AG04449 (cell line): Measurements from ENCODE around the gene PHF20.
"Not testable (repeated sequence)": the region's sequence is repeated elsewhere in the genome, so short reads cannot be mapped to it uniquely, and the experiment has no call there.

ENCODE experiments used
- CTCF ChIA-PET: fragments of 350-600 bp; formaldehyde crosslinking; extraction: SDS; loops from one replicate; lab custom pipeline; 2021; ENCODE audit warnings: antibody characterized with exemption; lab: Yijun Ruan, JAX
- POLR2A ChIA-PET: fragments of 400-600, 350-600 bp; formaldehyde crosslinking; extraction: SDS; loops from one replicate; lab custom pipeline; 2020; ENCODE audit warnings: antibody characterized with exemption, inconsistent platforms; lab: Yijun Ruan, JAX
- DNase-seq: peaks from one replicate; pipeline ENCODE4 v3.0.0-alpha.2; 2010; ENCODE audit warnings: low read depth, low spot score
- H3K4me3 ChIP-seq: 2 replicates; pipeline ENCODE4 v1.5.1; 2011; ENCODE audit warnings: low read depth, mild to moderate bottlenecking, control low read depth, low read length
- TF ChIP-seq, protein P1 (sequence below): IDR thresholded peaks from one replicate; pipeline ENCODE4 v1.5.1; 2011; ENCODE audit warnings: mild to moderate bottlenecking, moderate library complexity, low read length, control low read depth, inconsistent platforms; ENCODE audit not compliant: insufficient read depth; ENCODE audit errors: missing control alignments

Gene PHF20

DNA sequence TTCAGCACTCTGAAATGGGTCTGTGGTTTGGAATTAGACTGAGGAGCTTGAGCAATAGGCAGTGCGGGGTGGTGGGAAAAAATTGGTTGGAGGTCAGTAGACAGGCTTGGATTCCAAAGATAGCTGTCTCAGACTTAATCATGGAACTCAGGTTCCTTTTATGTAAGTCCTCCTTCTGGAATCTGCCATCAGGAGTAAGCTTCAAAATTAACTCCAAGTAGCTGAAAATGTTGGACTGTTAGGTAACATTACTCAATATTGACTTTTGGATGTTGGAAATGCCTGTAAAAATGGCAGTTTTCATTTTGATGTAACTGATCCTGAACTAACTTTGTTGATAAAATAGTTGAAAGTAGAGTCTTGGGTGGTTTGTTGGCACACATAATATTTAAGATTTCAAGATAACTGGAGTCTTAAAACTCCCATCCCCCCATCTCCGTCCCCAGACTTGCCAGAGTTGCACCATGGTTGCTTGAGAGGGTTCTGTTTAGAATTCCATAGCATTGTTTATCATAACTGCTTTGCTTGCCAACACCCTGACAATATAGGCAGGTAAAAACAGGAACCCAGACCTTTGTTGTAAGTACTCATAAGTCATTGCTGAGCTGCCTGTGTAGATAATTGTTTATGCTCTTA is 83.0 kb downstream of the PHF20 start:
- ChIA-PET POLR2A (interaction anchor here (0.8 kb wide), 1 partner anchor 112 kb away, joined by 3 read pairs; the partner anchor contains the start of gene RBM39), CTCF (no interaction called here)
- TF ChIP-seq, protein P1, sequence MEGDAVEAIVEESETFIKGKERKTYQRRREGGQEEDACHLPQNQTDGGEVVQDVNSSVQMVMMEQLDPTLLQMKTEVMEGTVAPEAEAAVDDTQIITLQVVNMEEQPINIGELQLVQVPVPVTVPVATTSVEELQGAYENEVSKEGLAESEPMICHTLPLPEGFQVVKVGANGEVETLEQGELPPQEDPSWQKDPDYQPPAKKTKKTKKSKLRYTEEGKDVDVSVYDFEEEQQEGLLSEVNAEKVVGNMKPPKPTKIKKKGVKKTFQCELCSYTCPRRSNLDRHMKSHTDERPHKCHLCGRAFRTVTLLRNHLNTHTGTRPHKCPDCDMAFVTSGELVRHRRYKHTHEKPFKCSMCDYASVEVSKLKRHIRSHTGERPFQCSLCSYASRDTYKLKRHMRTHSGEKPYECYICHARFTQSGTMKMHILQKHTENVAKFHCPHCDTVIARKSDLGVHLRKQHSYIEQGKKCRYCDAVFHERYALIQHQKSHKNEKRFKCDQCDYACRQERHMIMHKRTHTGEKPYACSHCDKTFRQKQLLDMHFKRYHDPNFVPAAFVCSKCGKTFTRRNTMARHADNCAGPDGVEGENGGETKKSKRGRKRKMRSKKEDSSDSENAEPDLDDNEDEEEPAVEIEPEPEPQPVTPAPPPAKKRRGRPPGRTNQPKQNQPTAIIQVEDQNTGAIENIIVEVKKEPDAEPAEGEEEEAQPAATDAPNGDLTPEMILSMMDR = no peak
- peak; percentile 61 for DNase-seq
- no peak overlapping the region for H3K4me3 ChIP-seq

DNA sequence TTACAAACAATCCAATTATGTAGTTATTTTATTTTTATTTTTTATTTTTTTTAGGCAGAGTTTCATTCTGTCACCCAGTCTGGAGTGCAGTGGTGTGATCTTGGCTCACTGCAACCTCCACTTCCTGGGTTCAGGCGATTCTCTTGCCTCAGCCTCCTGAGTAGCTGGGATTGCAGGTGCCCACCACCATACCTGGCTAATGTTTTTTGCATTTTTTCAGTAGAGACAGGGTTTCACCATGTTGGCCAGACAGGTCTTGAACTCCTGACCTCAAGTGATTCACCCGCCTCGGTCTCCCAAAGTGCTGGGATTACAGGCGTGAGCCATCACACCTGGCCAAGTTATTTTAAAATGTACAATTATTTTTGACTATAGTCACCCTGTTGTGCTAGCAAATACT is 83.8 kb downstream of the PHF20 start:
- DNase-seq, POLR2A ChIA-PET, H3K4me3 ChIP-seq: not testable (repeated sequence)
- CTCF ChIA-PET = interaction anchor here (1.4 kb wide), 1 partner anchor 19 kb away, joined by 3 read pairs; no protein-coding TSS in a partner anchor

DNA sequence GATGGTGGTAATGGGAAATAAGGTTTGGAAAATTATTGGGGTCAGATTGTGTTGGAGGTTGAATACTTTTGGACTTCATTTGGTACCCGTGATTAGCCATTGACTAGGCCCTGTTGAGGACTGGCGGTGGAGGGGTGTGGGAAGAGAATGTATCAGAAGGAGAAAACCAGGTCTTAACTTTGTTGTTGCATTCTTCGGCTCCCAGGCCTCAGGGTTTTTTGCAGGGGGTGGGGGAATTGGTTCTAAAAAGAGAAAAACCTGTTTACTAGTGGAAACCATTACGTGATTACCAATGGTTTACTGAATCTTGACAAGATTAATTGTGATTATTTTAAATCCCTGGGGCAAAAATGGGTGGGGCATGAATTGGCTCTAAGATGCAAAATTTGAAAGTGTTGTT is 85.1 kb downstream of the PHF20 start:
- ChIA-PET CTCF (interaction anchor here (1.4 kb wide), 1 partner anchor 18 kb away, joined by 3 read pairs; no protein-coding TSS in a partner anchor), POLR2A (no interaction called here)
- no peak for DNase-seq
- no peak overlapping the region for H3K4me3 ChIP-seq
- TF ChIP-seq, protein P1 = no peak

DNA sequence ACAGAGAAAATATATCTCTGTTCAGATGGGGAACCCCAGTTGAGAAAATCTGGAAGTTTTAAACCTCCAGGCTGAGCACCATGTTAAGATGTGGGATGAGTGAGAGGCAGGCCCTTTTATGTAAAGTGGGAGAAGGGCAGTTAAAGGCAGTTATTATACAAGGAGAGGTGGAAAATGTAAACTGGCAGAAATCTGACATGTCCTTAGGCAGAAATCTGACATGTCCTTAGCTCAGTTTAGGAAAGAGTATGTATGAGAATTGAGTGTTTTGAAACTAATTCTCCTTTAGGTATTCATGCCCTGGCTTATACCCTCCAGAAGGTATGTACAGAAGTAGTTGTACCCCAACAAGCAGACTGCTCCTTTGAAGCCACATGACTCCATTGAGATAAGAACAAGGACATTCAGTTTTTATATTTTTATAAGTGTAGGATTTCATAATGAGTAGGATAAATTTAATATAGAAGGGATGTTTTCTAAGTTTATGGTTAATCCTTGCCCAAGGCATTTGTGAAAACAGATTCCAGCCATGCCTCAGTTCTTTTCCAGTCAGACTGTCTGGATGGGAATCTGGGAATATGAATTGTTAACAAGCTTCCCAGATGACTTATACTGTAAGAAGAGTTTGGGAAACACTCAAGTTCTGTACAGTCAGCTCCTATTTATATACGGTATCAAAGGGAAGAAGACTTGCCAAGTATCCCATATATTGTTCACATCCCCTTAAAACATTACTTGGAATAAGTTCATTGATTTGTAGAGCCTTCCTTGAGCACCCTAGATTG is 94.8 kb downstream of the PHF20 start:
- ChIA-PET POLR2A (interaction anchor here (0.8 to 2.5 kb wide), 3 partner anchors 9 to 124 kb away, joined by 3 to 18 read pairs (median 8); partner anchors contain the start of gene RBM39), CTCF (interaction anchor here (1.2 kb wide), 1 partner anchor 9 kb away, joined by 4 read pairs; no protein-coding TSS in a partner anchor)
- H3K4me3 ChIP-seq = no peak overlapping the region
- TF ChIP-seq, protein P1 = no peak
- DNase-seq = peak; percentile 91

DNA sequence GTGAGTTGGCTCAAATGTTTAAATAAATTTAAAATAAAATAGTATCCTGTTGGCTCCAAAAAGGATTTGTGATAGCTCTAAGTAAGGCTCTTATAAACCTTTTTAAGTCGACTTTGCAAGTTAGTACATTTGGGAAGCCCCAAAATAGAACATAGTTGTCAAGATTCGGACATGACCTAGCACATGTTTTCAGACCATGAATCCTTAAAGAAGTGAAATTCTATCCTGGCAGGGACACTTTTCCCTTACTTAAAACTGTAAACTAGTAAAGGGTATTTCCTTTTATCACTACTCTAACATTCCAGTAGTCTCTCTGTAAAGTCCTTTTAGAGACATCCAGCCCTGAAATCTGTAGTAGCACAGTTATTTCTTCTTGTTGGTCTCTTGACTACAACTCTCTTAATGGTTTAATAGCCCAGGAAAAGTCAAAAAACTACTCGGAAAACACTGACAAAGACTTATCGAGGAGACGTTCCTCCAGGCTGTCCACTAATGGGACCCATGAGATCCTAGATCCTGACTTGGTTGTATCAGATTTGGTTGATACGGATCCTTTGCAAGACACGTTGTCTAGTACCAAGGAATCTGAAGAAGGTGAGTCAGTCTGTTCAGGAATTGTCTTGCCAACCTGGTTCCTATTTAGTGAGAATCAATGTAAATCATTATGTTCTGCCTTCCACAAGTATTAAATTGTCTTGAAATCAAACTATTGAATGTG is 98.9 kb downstream of the PHF20 start:
- DNase-seq = no peak
- TF ChIP-seq, protein P1 = no peak
- H3K4me3 ChIP-seq = no peak overlapping the region
- POLR2A ChIA-PET = no interaction called here
- CTCF ChIA-PET = no interaction called here

DNA sequence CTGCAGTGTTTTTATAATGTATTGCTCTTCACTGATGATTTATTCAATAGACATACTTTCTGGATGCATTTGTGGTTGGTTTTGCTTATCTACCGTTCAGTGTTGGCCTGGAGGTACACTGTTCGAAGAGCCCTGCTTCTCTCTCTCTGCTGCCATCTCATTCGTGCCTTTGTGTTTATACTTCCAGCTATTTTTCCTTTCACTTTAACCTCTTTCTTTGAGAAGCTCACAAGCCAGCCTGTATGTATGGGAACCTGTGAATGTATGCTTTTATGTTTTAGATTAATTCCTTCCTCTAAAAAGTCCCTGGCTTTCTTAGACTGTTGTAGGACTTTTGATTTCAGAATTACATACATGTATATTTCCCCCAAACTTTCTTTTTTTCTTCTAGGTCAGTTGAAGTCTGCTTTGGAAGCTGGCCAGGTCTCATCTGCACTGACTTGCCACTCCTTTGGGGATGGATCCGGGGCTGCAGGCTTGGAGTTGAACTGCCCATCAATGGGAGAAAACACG is 99.5 kb downstream of the PHF20 start:
- TF ChIP-seq, protein P1 = no peak
- DNase-seq = no peak
- H3K4me3 ChIP-seq = no peak overlapping the region
- ChIA-PET POLR2A (no interaction called here), CTCF (no interaction called here)
